ENCODE measurements around the gene PHF21B. TPM values are rescaled to one million over a fixed set of nuclear protein-coding genes. Genes with fewer than 3 reads are reported as not detected.

Gene PHF21B
- total and polyA plus RNA-seq, 12 donors, result 0.07 to 0.98 (median 0.50) TPM; not detected in 4

GRCh38 chr22:44992166-44992565, 17.6 kb downstream of the PHF21B start:
- no peaks in the 10 kb centered on the region for H3K9me3 ChIP-seq
- intact Hi-C loops (cut with DNase I), result loop anchor here in 1 of 10 donors (1.0 kb wide), 1 partner anchor 9 kb away; no protein-coding TSS in a partner anchor
- no peak overlapping the region for H3K27ac ChIP-seq
- peaks cover 0 to 46% (median 4%) of the 10 kb centered on the region in 7 donors for H3K27me3 ChIP-seq
- DNase-seq (no peak), ATAC-seq (no peak)
- H3K4me1 ChIP-seq, result peaks cover 0 to 11% (median 3%) of the 10 kb centered on the region in 9 donors
- H3K36me3 ChIP-seq, result no peaks in the 10 kb centered on the region
- WGBS, 2 donors, result 89 to 92% methylated on average over 13 of the region's 13 CpGs
- TF ChIP-seq CTCF (IDR thresholded peaks at IDR 0.05), result no peak
- H3K4me3 ChIP-seq, result no peak overlapping the region

GRCh38 chr22:44991218-44991617, 18.6 kb downstream of the PHF21B start:
- DNase-seq, result no peak
- peaks cover 0 to 39% (median 4%) of the 10 kb centered on the region in 7 donors for H3K27me3 ChIP-seq
- intact Hi-C loops (cut with DNase I), result no loop called here
- no peaks in the 10 kb centered on the region for H3K9me3 ChIP-seq
- no peak overlapping the region for H3K27ac ChIP-seq
- peaks cover 0 to 11% (median 3%) of the 10 kb centered on the region in 9 donors for H3K4me1 ChIP-seq
- no peaks in the 10 kb centered on the region for H3K36me3 ChIP-seq
- 79 to 80% methylated on average over 10 of the region's 10 CpGs for WGBS, 2 donors
- H3K4me3 ChIP-seq, result no peak overlapping the region
- no peak for TF ChIP-seq CTCF (IDR thresholded peaks at IDR 0.05)
- ATAC-seq, result no peak

GRCh38 chr22:44990810-44991209, 19.0 kb downstream of the PHF21B start:
- WGBS, 2 donors, result 79 to 83% methylated on average over 15 of the region's 15 CpGs
- DNase-seq (no peak), ATAC-seq (no peak)
- Histone ChIP-seq H3K27ac (no peak overlapping the region), H3K9me3 (no peaks in the 10 kb centered on the region), H3K36me3 (no peaks in the 10 kb centered on the region), H3K27me3 (peaks cover 0 to 36% (median 4%) of the 10 kb centered on the region in 7 donors), H3K4me1 (peaks cover 0 to 11% (median 3%) of the 10 kb centered on the region in 9 donors), H3K4me3 (no peak overlapping the region)
- no peak for TF ChIP-seq CTCF (IDR thresholded peaks at IDR 0.05)
- intact Hi-C loops (cut with DNase I), result no loop called here

GRCh38 chr22:44990328-44990727, 19.5 kb downstream of the PHF21B start:
- Histone ChIP-seq H3K4me3 (no peak overlapping the region), H3K36me3 (no peaks in the 10 kb centered on the region), H3K4me1 (peaks cover 0 to 9% (median 3%) of the 10 kb centered on the region in 9 donors), H3K9me3 (no peaks in the 10 kb centered on the region), H3K27ac (no peak overlapping the region), H3K27me3 (peaks cover 0 to 36% (median 4%) of the 10 kb centered on the region in 7 donors)
- intact Hi-C loops (cut with DNase I), result no loop called here
- no peak for TF ChIP-seq CTCF (IDR thresholded peaks at IDR 0.05)
- ATAC-seq (no peak), DNase-seq (no peak)
- 85 to 90% methylated on average over 13 of the region's 13 CpGs for WGBS, 2 donors

All from heart right ventricle (tissue), 16 donors.